HUES64 (cell line): ENCODE results near the gene CPA4.

Experiments
- H3K27ac ChIP-seq: 2 replicates; pipeline ENCODE4 v1.7.0; 2013; ENCODE audit warnings: low read depth, low read length, inconsistent platforms
- H3K27me3 ChIP-seq: 2 replicates; pipeline ENCODE4 v1.6.1; 2013; ENCODE audit warnings: mild to moderate bottlenecking, low read length; ENCODE audit not compliant: insufficient read depth
- H3K36me3 ChIP-seq: 2 replicates; pipeline ENCODE4 v1.6.1; 2013; ENCODE audit warnings: mild to moderate bottlenecking, low read length; ENCODE audit not compliant: insufficient read depth
- H3K4me1 ChIP-seq: 2 replicates; pipeline ENCODE4 v1.6.1; 2013; ENCODE audit warnings: mild to moderate bottlenecking, low read length, moderate library complexity; ENCODE audit not compliant: insufficient read depth
- H3K4me3 ChIP-seq: 2 replicates; pipeline ENCODE4 v1.5.1; 2013; ENCODE audit warnings: mild to moderate bottlenecking, low read length, moderate library complexity
- H3K9ac ChIP-seq: 2 replicates; pipeline ENCODE4 v1.6.1; 2013; ENCODE audit warnings: mild to moderate bottlenecking, low read depth, low read length
- H3K9me3 ChIP-seq: 2 replicates; pipeline ENCODE4 v1.6.1; 2013; ENCODE audit warnings: low read depth, low read length; ENCODE audit not compliant: insufficient read depth
- WGBS: fragments of 150-250, 120-280 bp; methylation state at CpG from one replicate; pipeline ENCODE4 v1.1.7; 2013; ENCODE audit warnings: missing lambda C conversion rate; 5-methylcytosine and 5-hydroxymethylcytosine counted together

CPA4 gene

GRCh38 chr7:130369110-130369711, 76.2 kb downstream of the CPA4 start:
- Histone ChIP-seq H3K9me3 (no peaks in the 10 kb centered on the region), H3K27ac (no peak overlapping the region), H3K9ac (no peak overlapping the region), H3K27me3 (no peaks in the 10 kb centered on the region), H3K4me3 (no peak overlapping the region), H3K4me1 (peaks cover 23% of the 10 kb centered on the region), H3K36me3 (no peaks in the 10 kb centered on the region)
- 71% methylated on average over 10 of the region's 10 CpGs for WGBS

- Histone ChIP-seq H3K27me3 (no peaks in the 10 kb centered on the region), H3K27ac (no peak overlapping the region), H3K36me3 (no peaks in the 10 kb centered on the region), H3K4me3 (no peak overlapping the region), H3K9ac (no peak overlapping the region), H3K9me3 (no peaks in the 10 kb centered on the region), H3K4me1 (peaks cover 23% of the 10 kb centered on the region)
- WGBS: 77% methylated on average over 2 of the region's 3 CpGs
Measured at GRCh38 chr7:130369831-130370550, 77.0 kb downstream of the CPA4 start.

GRCh38 chr7:130371046-130371445, 78.1 kb downstream of the CPA4 start:
- H3K36me3 ChIP-seq: no peaks in the 10 kb centered on the region
- no peaks in the 10 kb centered on the region for H3K27me3 ChIP-seq
- peaks cover 3% of the 10 kb centered on the region for H3K9me3 ChIP-seq
- 96% methylated on average over 3 of the region's 3 CpGs for WGBS
- no peak overlapping the region for H3K9ac ChIP-seq
- no peak overlapping the region for H3K27ac ChIP-seq
- H3K4me3 ChIP-seq: no peak overlapping the region
- peaks cover 17% of the 10 kb centered on the region for H3K4me1 ChIP-seq

- Histone ChIP-seq H3K9me3 (peaks cover 12% of the 10 kb centered on the region), H3K4me3 (no peak overlapping the region), H3K27ac (peak overlapping the region; percentile 71), H3K27me3 (no peaks in the 10 kb centered on the region), H3K36me3 (no peaks in the 10 kb centered on the region), H3K4me1 (peaks cover 17% of the 10 kb centered on the region), H3K9ac (peak overlapping the region; percentile 59; the same call in 1 of the 2 replicates)
- WGBS: 86% methylated on average over 11 of the region's 11 CpGs
Measured at GRCh38 chr7:130372402-130373165, 79.6 kb downstream of the CPA4 start.
